B cell (primary cell): ENCODE measurements around the gene SLC6A2. TPM values are rescaled to one million over a fixed set of nuclear protein-coding genes. Genes with fewer than 3 reads are reported as not detected.

Experiments
- ATAC-seq: fragments of 200-7000 bp; cut with Tn5 transposase; one replicate; pipeline ENCODE4 v1.10.0; 2021; ENCODE audit warnings: low read depth, mild to moderate bottlenecking, moderate number of reproducible peaks, moderate library complexity
- CTCF ChIA-PET: fragments of 350-600 bp; sonication (Branson Sonifier 250); formaldehyde crosslinking; loops from one replicate; lab custom pipeline; 2021; ENCODE audit warnings: antibody characterized with exemption, inconsistent platforms; lab: Charles Lee
- POLR2A ChIA-PET: fragments of 350-600 bp; sonication (Branson Sonifier 250); formaldehyde crosslinking; loops from one replicate; lab custom pipeline; 2021; ENCODE audit warnings: antibody characterized with exemption; lab: Charles Lee
- DNase-seq: peaks from one replicate; pipeline ENCODE4 v3.0.0; 2013
- H2AFZ ChIP-seq: 2 replicates; pipeline ENCODE4 v1.6.1; 2012; ENCODE audit warnings: mild to moderate bottlenecking, low read depth, low read length; ENCODE audit not compliant: insufficient read depth, poor library complexity, severe bottlenecking
- H3K27ac ChIP-seq, 2 donors: 1 replicate in 1 of 2; 2 replicates in 1 of 2; pipeline ENCODE4 v1.5.1; 2012 to 2013; ENCODE audit warnings: low read length in 2 of 2, mild to moderate bottlenecking in 2 of 2, moderate library complexity in 1 of 2
- H3K27me3 ChIP-seq, 4 experiments: fragments of 200-600 bp in 1 of 4; sonication (generic) in 1 of 4; replicated peaks in 1 of 4; 1 replicate in 2 of 4; 2 replicates in 2 of 4; pipeline versions ENCODE4 v1.6.1 to v1.7.0; 2013 to 2016; ENCODE audit warnings: low read length in 3 of 4, mild to moderate bottlenecking in 2 of 4, mixed read lengths in 1 of 4, moderate library complexity in 1 of 4; ENCODE audit not compliant: insufficient read depth in 4 of 4, control insufficient read depth in 3 of 4; ENCODE audit errors: control extremely low read depth in 1 of 4
- H3K36me3 ChIP-seq, 2 experiments: replicated peaks in 1 of 2; 1 replicate in 1 of 2; 2 replicates in 1 of 2; pipeline versions ENCODE4 v1.6.1 to v1.7.1; 2013; ENCODE audit warnings: low read length in 1 of 2; ENCODE audit not compliant: insufficient read depth in 2 of 2, control insufficient read depth in 1 of 2; ENCODE audit errors: control extremely low read depth in 1 of 2, extremely low read depth in 1 of 2
- H3K4me1 ChIP-seq, 2 donors: fragments of 200-600 bp in 1 of 2; sonication (generic) in 1 of 2; 1 replicate in 1 of 2; 2 replicates in 1 of 2; pipeline versions ENCODE4 v1.5.1 to v1.6.1; 2013 to 2017; ENCODE audit warnings: low read length in 2 of 2; ENCODE audit not compliant: control insufficient read depth in 2 of 2, insufficient read depth in 2 of 2
- H3K4me2 ChIP-seq: replicated peaks from 2 replicates; pipeline ENCODE3; 2012; ENCODE audit warnings: mild to moderate bottlenecking, low read depth, low read length; ENCODE audit not compliant: poor library complexity, severe bottlenecking
- H3K4me3 ChIP-seq, 5 experiments: fragments of 200-600 bp in 1 of 5; sonication (generic) in 1 of 5; 1 replicate in 3 of 5; 2 replicates in 2 of 5; pipeline versions ENCODE4 v1.5.1 to v1.7.0; 2011 to 2016; ENCODE audit warnings: low read length in 4 of 5, mild to moderate bottlenecking in 4 of 5, low read depth in 2 of 5, control low read depth in 1 of 5, moderate library complexity in 1 of 5; ENCODE audit not compliant: insufficient read depth in 1 of 5; ENCODE audit errors: control extremely low read depth in 1 of 5, extremely low read depth in 1 of 5
- H3K79me2 ChIP-seq: fragments of 200-600 bp; sonication (generic); one replicate; pipeline ENCODE4 v1.6.0; 2016; ENCODE audit warnings: low read length; ENCODE audit not compliant: control insufficient read depth, insufficient read depth
- H3K9ac ChIP-seq: fragments of 200-600 bp; sonication (generic); 2 replicates; pipeline ENCODE4 v1.6.1; 2017; ENCODE audit warnings: mild to moderate bottlenecking, low read length, moderate library complexity
- H3K9me3 ChIP-seq, 3 donors: one replicate each; pipeline versions ENCODE4 v1.6.1 to v1.7.1; 2013; ENCODE audit warnings: low read length in 2 of 3; ENCODE audit not compliant: control insufficient read depth in 2 of 3, insufficient read depth in 1 of 3; ENCODE audit errors: control extremely low read depth in 1 of 3
- H4K20me1 ChIP-seq: 2 replicates; pipeline ENCODE4 v1.6.0; 2012; ENCODE audit warnings: mild to moderate bottlenecking, low read length; ENCODE audit not compliant: insufficient read depth, control insufficient read depth, poor library complexity, severe bottlenecking
- H3K27ac Mint-ChIP-seq: one replicate; pipeline ENCODE4 v1.8.0; 2021; ENCODE audit warnings: mixed read lengths
- H3K27me3 Mint-ChIP-seq: one replicate; pipeline ENCODE4 v1.8.0; 2021; ENCODE audit warnings: mixed read lengths
- H3K4me1 Mint-ChIP-seq: one replicate; pipeline ENCODE4 v1.8.0; 2021; ENCODE audit warnings: mixed read lengths
- H3K4me3 Mint-ChIP-seq: one replicate; pipeline ENCODE4 v1.8.0; 2021; ENCODE audit warnings: mixed read lengths
- H3K9me3 Mint-ChIP-seq: one replicate; pipeline ENCODE4 v1.8.0; 2022; ENCODE audit warnings: mixed read lengths; ENCODE audit not compliant: insufficient read depth
- CTCF ChIP-seq: fragments of 200-600 bp; IDR thresholded peaks from one replicate; pipeline ENCODE4 v1.8.0; 2022; ENCODE audit warnings: antibody characterized with exemption, mild to moderate bottlenecking
- EZH2 ChIP-seq: IDR thresholded peaks from 2 replicates; pipeline ENCODE4 v1.6.1; 2012; ENCODE audit warnings: borderline replicate concordance, low read depth, mild to moderate bottlenecking, moderate library complexity, low read length; ENCODE audit not compliant: insufficient read depth, poor library complexity, severe bottlenecking
- WGBS: methylation state at CpG from one replicate; pipeline ENCODE4 v1.1.5; 2013; ENCODE audit warnings: missing lambda C conversion rate; ENCODE audit not compliant: insufficient coverage; 5-methylcytosine and 5-hydroxymethylcytosine counted together
- intact Hi-C: fragments of 100-400 bp; cut with micrococcal nuclease; formaldehyde crosslinking; loops from one replicate; pipeline ENCODE4 v1.10.0; 2022
- polyA plus RNA-seq: library from polyadenylated mRNA; depleted of rRNA; stranded (reverse); fragments of >200 nt; gene quantifications from 2 replicates; pipeline ENCODE4 v1.2.3, GENCODE V29; 2012
- total RNA-seq, 2 donors: library from RNA; stranded (reverse); fragments of 120-200 nt in 1 of 2; gene quantifications; 1 replicate in 1 of 2; 2 replicates in 1 of 2; pipeline versions ENCODE4 v1.2.3 to v1.2.4, GENCODE V29; 2013 to 2022

Gene SLC6A2
- total and polyA plus RNA-seq, 2 donors (not counting 1 experiment from before 2014, with no cell fraction given) = not detected

- no peak overlapping the region for H2AFZ ChIP-seq
- no peaks in the 10 kb centered on the region for H3K79me2 ChIP-seq
- POLR2A ChIA-PET = no interaction called here
- no peak overlapping the region for H3K27ac Mint-ChIP-seq
- TF ChIP-seq EZH2 (no peak), CTCF (no peak)
- no peaks in the 10 kb centered on the region for H3K9me3 ChIP-seq
- CTCF ChIA-PET = interaction anchor here (1.2 to 1.6 kb wide), 2 partner anchors 129 to 490 kb away, joined by 5 read pairs; no protein-coding TSS in a partner anchor
- intact Hi-C loops = no loop called here
- no peak for ATAC-seq
- no peak overlapping the region for H3K4me2 ChIP-seq
- H3K36me3 ChIP-seq = no peaks in the 10 kb centered on the region
- no peak overlapping the region for H3K4me3 Mint-ChIP-seq
- peaks cover 0 to 4% (median 0%) of the 10 kb centered on the region in 4 experiments for H3K27me3 ChIP-seq
- 100% methylated on average over 1 of the region's 1 CpG for WGBS
- peaks cover 26% of the 10 kb centered on the region for H3K27me3 Mint-ChIP-seq
- DNase-seq = no peak
- no peak overlapping the region for H3K9ac ChIP-seq
- H3K4me1 Mint-ChIP-seq = no peaks in the 10 kb centered on the region
- no peaks in the 10 kb centered on the region for H3K4me1 ChIP-seq
- no peaks in the 10 kb centered on the region for H4K20me1 ChIP-seq
- no peaks in the 10 kb centered on the region for H3K9me3 Mint-ChIP-seq
- H3K4me3 ChIP-seq = no peak overlapping the region
- no peak overlapping the region for H3K27ac ChIP-seq
Observed at GRCh38 chr16:55713103-55713502, 57.3 kb downstream of the SLC6A2 start.

GRCh38 chr16:55717326-55717725 is 61.5 kb downstream of the SLC6A2 start:
- no peaks in the 10 kb centered on the region for H3K79me2 ChIP-seq
- H3K4me3 ChIP-seq = no peak overlapping the region
- ChIA-PET CTCF (no interaction called here), POLR2A (no interaction called here)
- intact Hi-C loops = no loop called here
- DNase-seq (no peak), ATAC-seq (no peak)
- Mint-ChIP-seq H3K9me3 (no peaks in the 10 kb centered on the region), H3K27ac (no peak overlapping the region), H3K4me1 (no peaks in the 10 kb centered on the region), H3K27me3 (peaks cover 30% of the 10 kb centered on the region), H3K4me3 (no peak overlapping the region)
- no peaks in the 10 kb centered on the region for H3K27me3 ChIP-seq
- H2AFZ ChIP-seq = no peak overlapping the region
- no peaks in the 10 kb centered on the region for H3K9me3 ChIP-seq
- TF ChIP-seq CTCF = no peak
- no peak for TF ChIP-seq EZH2
- 97% methylated on average over 3 of the region's 3 CpGs for WGBS
- H3K9ac ChIP-seq = no peak overlapping the region
- H3K27ac ChIP-seq = no peak overlapping the region
- H4K20me1 ChIP-seq = no peaks in the 10 kb centered on the region
- H3K4me1 ChIP-seq = no peaks in the 10 kb centered on the region
- no peak overlapping the region for H3K4me2 ChIP-seq
- no peaks in the 10 kb centered on the region for H3K36me3 ChIP-seq
